Stimulated activated naive CD4-positive, alpha-beta T cell treated with Interleukin-2 at 50 U/mL for 16 hours (primary cell): ENCODE data around the gene IFNAR2.

Experiments used
- DNase-seq: peaks from one replicate; lab custom pipeline; 2025; lab: John Stamatoyannopoulos, UW

Gene IFNAR2

DNA sequence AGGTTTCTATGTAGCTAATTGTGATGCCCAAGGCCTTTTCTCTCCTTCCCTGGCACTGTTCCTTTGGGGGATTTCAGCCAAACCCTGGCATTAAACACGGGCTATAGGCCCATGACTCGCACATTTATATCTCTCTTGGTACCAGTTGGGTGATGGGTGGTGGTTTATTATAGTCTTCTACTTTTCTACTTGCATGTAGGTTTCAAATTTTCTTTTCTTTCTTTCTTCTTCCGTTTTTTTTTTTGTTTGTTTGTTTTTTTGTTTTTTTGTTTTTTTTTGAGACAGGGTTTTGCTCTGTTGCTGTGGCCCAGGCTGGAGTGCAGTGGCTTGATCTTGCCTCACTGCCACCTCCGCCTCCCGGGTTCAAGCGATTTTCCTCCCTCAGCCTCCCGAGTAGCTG is 37.5 kb downstream of the IFNAR2 start:
- DNase-seq: no peak

DNA sequence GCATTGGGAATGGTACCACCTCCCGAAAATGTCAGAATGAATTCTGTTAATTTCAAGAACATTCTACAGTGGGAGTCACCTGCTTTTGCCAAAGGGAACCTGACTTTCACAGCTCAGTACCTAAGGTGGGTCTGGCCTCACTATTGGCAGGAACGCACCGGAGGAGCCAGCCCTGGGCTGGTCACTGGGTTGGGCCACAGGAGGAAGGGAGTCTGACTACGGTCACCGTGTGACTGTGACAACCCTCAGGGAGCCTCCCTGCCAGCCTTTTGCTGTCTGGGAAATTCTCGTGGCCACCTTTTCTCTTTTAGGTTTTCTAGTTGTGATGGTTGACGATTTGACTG is 38.6 kb downstream of the IFNAR2 start:
- DNase-seq: no peak

DNA sequence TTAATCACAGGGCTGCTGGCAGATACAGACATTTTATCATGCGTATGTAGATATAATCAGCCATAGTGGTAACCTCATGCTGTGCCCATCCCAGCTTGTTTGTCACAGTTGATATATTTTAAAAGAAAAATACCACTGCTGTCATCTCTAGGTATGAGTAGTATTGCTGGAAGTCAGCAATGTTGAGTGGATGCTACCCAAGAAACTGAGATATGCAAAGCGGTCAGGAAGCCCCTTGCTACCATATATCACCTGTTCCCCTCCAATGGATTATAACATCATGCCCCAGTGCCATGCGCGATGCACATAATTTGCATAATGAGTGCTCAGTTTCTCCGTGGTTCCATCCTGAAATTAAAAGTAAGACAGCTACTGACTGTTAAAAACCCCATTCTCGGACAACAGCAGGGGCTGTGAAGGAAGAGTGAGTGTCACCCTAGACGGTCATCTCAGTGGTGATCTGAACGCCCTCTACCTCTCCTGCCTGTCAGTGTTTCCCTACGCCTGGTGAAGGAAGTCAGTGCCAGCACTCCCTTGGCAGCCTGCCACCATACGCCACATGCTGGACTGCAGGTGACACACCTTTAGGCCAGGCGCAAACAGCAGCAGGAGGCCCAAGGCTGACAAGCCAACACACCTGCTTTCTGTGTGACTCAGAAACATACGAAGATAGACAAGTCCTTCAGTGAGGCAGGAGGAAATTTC is 39.2 kb downstream of the IFNAR2 start:
- peak; percentile 41 for DNase-seq

DNA sequence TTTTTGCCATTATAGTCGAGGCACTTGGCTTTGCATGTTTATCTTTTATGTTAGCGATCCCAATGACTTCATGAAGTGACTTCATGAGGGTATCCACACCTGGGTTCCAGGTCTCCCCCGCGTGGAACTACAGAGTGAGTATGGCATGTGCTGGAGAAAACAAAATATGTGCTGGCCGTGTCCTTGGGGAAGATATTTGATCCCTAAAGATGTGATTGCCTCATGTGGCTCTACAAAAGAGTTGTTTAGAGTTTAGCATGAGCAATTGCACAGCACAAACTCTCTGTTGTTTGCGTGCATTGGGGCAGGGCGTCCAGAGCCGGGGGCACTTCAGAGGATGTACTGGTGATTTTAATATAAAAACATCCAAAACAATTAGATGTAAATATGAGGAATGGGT is 41.2 kb downstream of the IFNAR2 start:
- no peak for DNase-seq

DNA sequence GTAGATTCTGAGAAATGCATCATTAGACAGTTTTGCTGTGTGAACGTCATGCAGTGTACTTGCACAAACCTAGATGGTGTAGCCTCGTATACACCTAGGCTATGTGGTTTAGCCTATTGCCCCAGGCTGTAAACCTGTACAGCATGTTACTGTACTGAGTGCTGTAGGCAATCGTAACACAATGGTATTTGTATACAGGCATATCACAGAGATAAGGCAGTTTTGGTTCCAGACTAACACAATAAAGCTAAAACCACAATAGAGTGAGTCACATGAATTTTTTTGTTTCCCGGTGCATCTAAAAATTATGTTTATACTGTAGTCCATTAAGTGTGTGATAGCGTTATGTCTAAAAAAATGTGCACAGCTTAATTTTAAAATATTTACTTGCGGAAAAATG is 43.3 kb downstream of the IFNAR2 start:
- no peak for DNase-seq

DNA sequence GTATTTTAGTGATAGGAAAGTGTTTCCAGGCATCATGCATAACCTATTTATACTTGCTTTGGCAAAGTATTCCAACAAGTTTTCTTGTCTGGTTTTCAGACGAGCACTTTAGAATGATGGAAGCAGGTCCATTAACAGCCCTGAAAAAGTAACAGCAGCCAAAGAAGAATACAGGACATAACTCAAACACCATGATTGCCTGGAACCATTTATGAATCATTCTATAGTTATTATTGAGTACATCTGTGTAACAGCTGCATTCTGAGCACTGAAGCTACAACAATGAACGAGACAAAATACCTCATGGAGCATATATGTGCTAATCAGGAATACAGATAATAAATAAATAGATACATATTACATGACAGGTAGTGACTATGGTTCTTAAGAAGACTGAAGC is 49.0 kb downstream of the IFNAR2 start:
- no peak for DNase-seq

DNA sequence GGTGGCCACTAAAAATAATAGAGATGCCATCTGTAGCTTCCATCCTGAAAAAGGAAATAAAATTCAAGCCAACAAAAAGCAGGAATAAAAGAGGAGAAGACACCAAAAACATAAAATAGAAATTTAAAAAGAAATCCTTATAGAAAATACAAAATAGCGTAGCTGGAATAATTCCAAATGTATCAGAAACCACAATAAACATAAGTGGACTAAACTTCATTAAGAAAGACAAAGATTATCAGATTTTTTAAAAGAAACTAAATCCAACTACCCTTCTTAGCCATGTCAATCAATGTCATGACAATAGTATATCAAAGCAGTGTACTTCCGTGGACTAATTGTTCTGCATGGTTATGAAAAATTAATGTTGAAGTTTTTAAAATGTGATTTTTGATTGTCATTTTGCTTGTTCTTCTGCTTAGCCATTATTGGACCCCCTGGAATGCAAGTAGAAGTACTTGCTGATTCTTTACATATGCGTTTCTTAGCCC is 49.6 kb downstream of the IFNAR2 start:
- DNase-seq: no peak
